ENCODE measurements around the gene DDA1. TPM values are rescaled to one million over a fixed set of nuclear protein-coding genes. Genes with fewer than 3 reads are reported as not detected.

DDA1 gene
- total RNA-seq, 8 experiments from 2014 or later = 39.4 to 85.9 (median 67.4) TPM

- Histone ChIP-seq H3K4me3 (peak within 1 kb of the TSS; percentile 54 to 98 (median 86)), H3K4me1 (replicated peaks in 1 of 2) (peaks cover 7 to 12% of the 10 kb centered on the region in 2 donors), H3K27ac (peak within 1 kb of the TSS; percentile 81)
- peak; percentile 72 to 85 (median 82) for ATAC-seq (replicated peaks in 6 of 8)
- in situ Hi-C loops (cut with MboI; ENCODE audit: low pct_unique_long_range_greater_than_20kb in 2 of 9, low sequenced_read_pairs in 9 of 9, unreplicated experiment in 9 of 9) = no loop called here
- WGBS, 10 experiments = 0 to 2% (median 0%) methylated on average over 1 to 17 of the region's 41 CpGs; no CpG with 5 or more reads in 1 of the 10 experiments
Measured at GRCh38 chr19:17336872-17337674, 27.7 kb downstream of the DDA1 start, which contains the start of gene GTPBP3. Gene GTPBP3 (plus strand): TSS chr19:17337553. CDS start chr19:17337612, 59 bp downstream.

- H3K4me1 ChIP-seq (replicated peaks in 1 of 2) = peaks cover 7 to 12% of the 10 kb centered on the region in 2 donors
- in situ Hi-C loops (cut with MboI; ENCODE audit: low pct_unique_long_range_greater_than_20kb in 2 of 9, low sequenced_read_pairs in 9 of 9, unreplicated experiment in 9 of 9) = no loop called here
- H3K27ac ChIP-seq = no peak overlapping the region
- peak in 1 of 8 experiments; percentile 0 for ATAC-seq (replicated peaks in 6 of 8)
- peak overlapping the region; percentile 54 to 98 (median 86) for H3K4me3 ChIP-seq
- WGBS, 10 experiments = 0 to 6% (median 3%) methylated on average over 1 to 26 of the region's 50 CpGs; no CpG with 5 or more reads in 6 of the 10 experiments
Measured at GRCh38 chr19:17337675-17338432, 28.5 kb downstream of the DDA1 start.

- H3K4me1 ChIP-seq (replicated peaks in 1 of 2) = peaks cover 6 to 12% of the 10 kb centered on the region in 2 donors
- no peak overlapping the region for H3K27ac ChIP-seq
- no peak for ATAC-seq (replicated peaks in 6 of 8)
- peak overlapping the region; percentile 54 to 98 (median 86) for H3K4me3 ChIP-seq
- in situ Hi-C loops (cut with MboI; ENCODE audit: low pct_unique_long_range_greater_than_20kb in 2 of 9, low sequenced_read_pairs in 9 of 9, unreplicated experiment in 9 of 9) = no loop called here
- 85 to 100% (median 98%) methylated on average over 2 to 5 of the region's 30 CpGs; no CpG with 5 or more reads in 6 of the 10 experiments for WGBS, 10 experiments
Measured at GRCh38 chr19:17338433-17339078, 29.2 kb downstream of the DDA1 start.

- no peak for ATAC-seq (replicated peaks in 6 of 8)
- in situ Hi-C loops (cut with MboI; ENCODE audit: low pct_unique_long_range_greater_than_20kb in 2 of 9, low sequenced_read_pairs in 9 of 9, unreplicated experiment in 9 of 9) = no loop called here
- Histone ChIP-seq H3K4me3 (no peak overlapping the region), H3K4me1 (replicated peaks in 1 of 2) (peaks cover 4 to 8% of the 10 kb centered on the region in 2 donors), H3K27ac (no peak overlapping the region)
- 80 to 100% (median 97%) methylated on average over 1 to 14 of the region's 34 CpGs; no CpG with 5 or more reads in 7 of the 10 experiments for WGBS, 10 experiments
Measured at GRCh38 chr19:17339088-17339741, 29.9 kb downstream of the DDA1 start.

- H3K4me1 ChIP-seq (replicated peaks in 1 of 2) = peaks cover 4 to 8% of the 10 kb centered on the region in 2 donors
- no peak overlapping the region for H3K27ac ChIP-seq
- no CpG with 5 or more reads among the region's 21 CpGs for WGBS, 10 experiments
- in situ Hi-C loops (cut with MboI; ENCODE audit: low pct_unique_long_range_greater_than_20kb in 2 of 9, low sequenced_read_pairs in 9 of 9, unreplicated experiment in 9 of 9) = no loop called here
- peak in 5 of 8 experiments; percentile 4 to 29 (median 8) for ATAC-seq (replicated peaks in 6 of 8)
- no peak overlapping the region for H3K4me3 ChIP-seq
Measured at GRCh38 chr19:17340302-17340870, 31.0 kb downstream of the DDA1 start.

GRCh38 chr19:17340871-17341357 is 31.6 kb downstream of the DDA1 start:
- in situ Hi-C loops (cut with MboI; ENCODE audit: low pct_unique_long_range_greater_than_20kb in 2 of 9, low sequenced_read_pairs in 9 of 9, unreplicated experiment in 9 of 9) = no loop called here
- no peak for ATAC-seq (replicated peaks in 6 of 8)
- no peak overlapping the region for H3K27ac ChIP-seq
- H3K4me1 ChIP-seq (replicated peaks in 1 of 2) = peaks cover 4 to 8% of the 10 kb centered on the region in 2 donors
- no peak overlapping the region for H3K4me3 ChIP-seq
- 40% methylated on average over 1 of the region's 17 CpGs; no CpG with 5 or more reads in 9 of the 10 experiments for WGBS, 10 experiments

GRCh38 chr19:17341386-17341785 is 32.0 kb downstream of the DDA1 start:
- ATAC-seq (replicated peaks in 6 of 8) = no peak
- Histone ChIP-seq H3K4me1 (replicated peaks in 1 of 2) (peaks cover 4 to 8% of the 10 kb centered on the region in 2 donors), H3K27ac (no peak overlapping the region), H3K4me3 (no peak overlapping the region)
- 100% methylated on average over 5 of the region's 15 CpGs; no CpG with 5 or more reads in 9 of the 10 experiments for WGBS, 10 experiments
- in situ Hi-C loops (cut with MboI; ENCODE audit: low pct_unique_long_range_greater_than_20kb in 2 of 9, low sequenced_read_pairs in 9 of 9, unreplicated experiment in 9 of 9) = no loop called here

GRCh38 chr19:17341845-17342244 is 32.5 kb downstream of the DDA1 start:
- WGBS, 10 experiments = 100% methylated on average over 2 of the region's 7 CpGs; no CpG with 5 or more reads in 9 of the 10 experiments
- Histone ChIP-seq H3K4me3 (no peak overlapping the region), H3K4me1 (replicated peaks in 1 of 2) (peaks cover 4 to 8% of the 10 kb centered on the region in 2 donors), H3K27ac (no peak overlapping the region)
- no peak for ATAC-seq (replicated peaks in 6 of 8)
- in situ Hi-C loops (cut with MboI; ENCODE audit: low pct_unique_long_range_greater_than_20kb in 2 of 9, low sequenced_read_pairs in 9 of 9, unreplicated experiment in 9 of 9) = no loop called here

GRCh38 chr19:17346109-17346671 is 36.8 kb downstream of the DDA1 start:
- no peak overlapping the region for H3K4me3 ChIP-seq
- H3K27ac ChIP-seq = no peak overlapping the region
- ATAC-seq (replicated peaks in 6 of 8) = peak; percentile 62 to 94 (median 71)
- WGBS, 10 experiments = 0 to 68% (median 21%) methylated on average over 2 to 12 of the region's 24 CpGs; no CpG with 5 or more reads in 4 of the 10 experiments
- in situ Hi-C loops (cut with MboI; ENCODE audit: low pct_unique_long_range_greater_than_20kb in 2 of 9, low sequenced_read_pairs in 9 of 9, unreplicated experiment in 9 of 9) = no loop called here
- H3K4me1 ChIP-seq (replicated peaks in 1 of 2) = peaks cover 3 to 4% of the 10 kb centered on the region in 2 donors

- WGBS, 10 experiments = 40 to 100% methylated on average over 1 of the region's 6 CpGs; no CpG with 5 or more reads in 8 of the 10 experiments
- in situ Hi-C loops (cut with MboI; ENCODE audit: low pct_unique_long_range_greater_than_20kb in 2 of 9, low sequenced_read_pairs in 9 of 9, unreplicated experiment in 9 of 9) = no loop called here
- Histone ChIP-seq H3K4me1 (replicated peaks in 1 of 2) (peaks cover 3 to 4% of the 10 kb centered on the region in 2 donors), H3K27ac (no peak overlapping the region), H3K4me3 (no peak overlapping the region)
- peak in 2 of 8 experiments; percentile 31 to 34 for ATAC-seq (replicated peaks in 6 of 8)
Measured at GRCh38 chr19:17347361-17347760, 38.0 kb downstream of the DDA1 start.

GRCh38 chr19:17347877-17348276 is 38.5 kb downstream of the DDA1 start:
- no peak overlapping the region for H3K27ac ChIP-seq
- in situ Hi-C loops (cut with MboI; ENCODE audit: low pct_unique_long_range_greater_than_20kb in 2 of 9, low sequenced_read_pairs in 9 of 9, unreplicated experiment in 9 of 9) = no loop called here
- H3K4me3 ChIP-seq = no peak overlapping the region
- peaks cover 3 to 4% of the 10 kb centered on the region in 2 donors for H3K4me1 ChIP-seq (replicated peaks in 1 of 2)
- ATAC-seq (replicated peaks in 6 of 8) = no peak
- 17 to 100% (median 69%) methylated on average over 1 to 2 of the region's 2 CpGs; no CpG with 5 or more reads in 4 of the 10 experiments for WGBS, 10 experiments
